Right lobe of liver (tissue), 6 donors: ENCODE data around the gene OCIAD1. TPM values are rescaled to one million over a fixed set of nuclear protein-coding genes. Genes with fewer than 3 reads are reported as not detected.

Experiments
- ATAC-seq, 4 donors: fragments of 200-7000 bp; cut with Tn5 transposase; one replicate each; pipeline ENCODE4 v1.9.1; 2020; ENCODE audit warnings: mild to moderate bottlenecking in 4 of 4, moderate library complexity in 4 of 4
- DNase-seq, 3 donors: peaks; one replicate each; pipeline ENCODE4 v3.0.0-alpha.2; 2020
- H3K27ac ChIP-seq, 3 donors: fragments of 200-600 bp; one replicate each; pipeline ENCODE4 v1.8.0; 2022
- H3K27me3 ChIP-seq, 2 donors: fragments of 200-600 bp; one replicate each; pipeline ENCODE4 v1.8.0; 2022
- H3K36me3 ChIP-seq, 4 donors: fragments of 200-600 bp; sonication (generic) in 1 of 4; one replicate each; pipeline versions ENCODE4 v1.5.1 to v1.8.0; 2017 to 2022; ENCODE audit warnings: control low read depth in 1 of 4
- H3K4me1 ChIP-seq, 4 donors: fragments of 200-600 bp; sonication (generic) in 1 of 4; one replicate each; pipeline versions ENCODE4 v1.5.1 to v1.8.0; 2017 to 2022; ENCODE audit warnings: control low read depth in 1 of 4
- H3K4me3 ChIP-seq, 3 donors: fragments of 200-600 bp; one replicate each; pipeline ENCODE4 v1.8.0; 2022
- H3K9me3 ChIP-seq, 4 donors: fragments of 200-600 bp; sonication (generic) in 1 of 4; one replicate each; pipeline versions ENCODE4 v1.5.1 to v1.8.0; 2017 to 2022; ENCODE audit warnings: control low read depth in 1 of 4
- CTCF ChIP-seq, 4 donors: fragments of 200-600 bp in 3 of 4; fragments of 450-650 bp in 1 of 4; IDR thresholded peaks; one replicate each; pipeline versions ENCODE4 v1.5.1 to v1.8.0; 2016 to 2022; ENCODE audit warnings: antibody characterized with exemption in 4 of 4, mild to moderate bottlenecking in 2 of 4
- POLR2A ChIP-seq: fragments of 450-650 bp; IDR thresholded peaks from one replicate; pipeline ENCODE4 v1.6.1; 2017; ENCODE audit warnings: antibody characterized with exemption, mild to moderate bottlenecking
- WGBS: methylation state at CpG from one replicate; pipeline ENCODE4 v1.1.6; 2018; ENCODE audit warnings: low coverage, low lambda C conversion rate; ENCODE audit not compliant: insufficient coverage; ENCODE audit errors: missing lambda C conversion rate; 5-methylcytosine and 5-hydroxymethylcytosine counted together
- intact Hi-C, 2 donors: fragments of 100-400 bp; cut with DNase I; formaldehyde crosslinking; loops; one replicate each; pipeline versions ENCODE4 v1.11.2 to v1.14.1; 2022
- total RNA-seq, 6 experiments: library from RNA; depleted of rRNA in 2 of 6; stranded (reverse); fragments of >200 nt in 2 of 6; fragmentation: NEBNext Ultra II Directional in 3 of 6; extraction: Animal tissue kit (Norgen Biotek cat#: 25700) in 3 of 6; gene quantifications; one replicate each; pipeline versions ENCODE4 v1.1.0 to v1.2.4, GENCODE V29; 2016 to 2023
- donor health status: DM: no; HTN: yes; CAD: no.
- donor health status: DM: no; HTN: no; CAD: no.
- donor health status: DM: no; HTN: no; CAD: no.
- donor health status: DM: no; HTN: yes; CAD: no.
- donor health status: DM: no; HTN: yes; CAD: no.

OCIAD1 gene
- total RNA-seq, 6 experiments from 2014 or later = 94.8 to 120 (median 108) TPM

DNA sequence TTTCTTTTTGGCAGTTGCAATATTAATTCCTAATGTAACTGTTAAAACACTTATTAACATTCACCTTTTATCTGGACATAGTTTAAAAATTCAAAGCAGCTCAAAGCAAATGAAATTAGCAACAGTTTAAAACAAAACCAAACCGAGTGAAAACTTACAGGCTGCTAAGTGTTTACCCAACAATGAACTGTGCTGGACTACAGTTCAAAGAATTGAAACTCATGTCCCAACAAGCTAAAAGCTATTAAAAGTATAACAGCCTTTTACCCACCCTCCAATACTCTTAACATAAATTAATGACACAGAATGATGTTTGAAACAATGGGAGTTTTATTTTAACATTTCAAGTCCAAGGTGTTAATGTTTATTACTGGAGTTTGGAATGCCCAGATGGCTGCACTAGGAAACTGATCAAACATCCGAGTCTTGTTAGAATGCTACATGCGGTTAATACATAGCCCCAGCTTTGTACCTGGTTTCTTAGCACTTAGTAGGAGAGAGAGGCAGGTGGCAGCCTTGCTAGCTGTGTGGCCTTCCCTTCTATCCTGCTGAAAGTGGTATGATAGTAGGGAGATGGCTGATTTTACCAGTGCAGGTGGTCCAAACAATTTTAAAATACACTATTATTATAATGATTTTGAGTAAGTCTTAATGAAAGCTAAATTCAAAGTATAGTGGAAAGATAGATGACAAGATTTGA, 29.7 kb upstream of the OCIAD1 start:
- Histone ChIP-seq H3K4me1 (peaks cover 0 to 6% (median 0%) of the 10 kb centered on the region in 4 donors), H3K4me3 (no peak overlapping the region), H3K36me3 (no peaks in the 10 kb centered on the region), H3K27me3 (no peaks in the 10 kb centered on the region), H3K9me3 (no peaks in the 10 kb centered on the region), H3K27ac (no peak overlapping the region)
- DNase-seq = no peak
- 65% methylated on average over 3 of the region's 3 CpGs for WGBS
- intact Hi-C loops = no loop called here
- peak in 3 of 4 donors; percentile 28 to 54 (median 36) for ATAC-seq
- TF ChIP-seq POLR2A (no peak), CTCF (IDR thresholded peaks at IDR 0.05) (no peak)

- peak overlapping the region; percentile 20 to 51 (median 38) for H3K27ac ChIP-seq
- ATAC-seq (peak; percentile 88 to 98 (median 92)), DNase-seq (peak in 1 of 3 donors; percentile 54)
- no peaks in the 10 kb centered on the region for H3K36me3 ChIP-seq
- WGBS = 31% methylated on average over 7 of the region's 8 CpGs
- H3K9me3 ChIP-seq = no peaks in the 10 kb centered on the region
- TF ChIP-seq POLR2A = peak; percentile 51
- no peak for TF ChIP-seq CTCF (IDR thresholded peaks at IDR 0.05)
- peaks cover 0 to 6% (median 0%) of the 10 kb centered on the region in 4 donors for H3K4me1 ChIP-seq
- peak overlapping the region in 1 of 3 donors; percentile 32 for H3K4me3 ChIP-seq
- intact Hi-C loops = no loop called here
- no peaks in the 10 kb centered on the region for H3K27me3 ChIP-seq
These were observed 26.1 kb upstream of the OCIAD1 start for GRCh38 chr4:48804584-48805301.

DNA sequence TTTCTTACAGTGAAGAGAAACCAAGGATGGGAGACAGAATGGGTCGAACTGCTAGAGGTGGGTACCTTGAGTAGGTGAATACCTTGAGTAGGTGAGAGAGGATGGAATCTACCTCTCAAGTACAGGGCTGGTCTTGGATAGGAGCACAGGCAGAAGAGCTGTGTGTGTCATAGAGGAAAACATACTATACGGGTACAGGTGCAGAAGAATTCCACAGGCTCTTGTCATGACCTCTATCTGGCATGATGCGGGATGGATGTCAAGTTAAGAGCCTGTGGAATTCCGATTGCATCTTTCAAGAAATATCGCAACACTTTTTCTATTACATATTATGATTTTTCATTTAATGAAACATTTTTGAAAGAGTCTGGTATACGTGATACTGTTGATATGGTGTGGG, 18.0 kb upstream of the OCIAD1 start:
- Histone ChIP-seq H3K4me3 (no peak overlapping the region), H3K9me3 (no peaks in the 10 kb centered on the region), H3K36me3 (no peaks in the 10 kb centered on the region), H3K27ac (no peak overlapping the region), H3K27me3 (no peaks in the 10 kb centered on the region), H3K4me1 (no peaks in the 10 kb centered on the region)
- no peak for ATAC-seq
- 69% methylated on average over 6 of the region's 6 CpGs for whole genome bisulfite sequencing
- no peak for TF ChIP-seq CTCF (IDR thresholded peaks at IDR 0.05)
- TF ChIP-seq POLR2A = no peak
- no peak for DNase-seq
- intact Hi-C loops = no loop called here

DNA sequence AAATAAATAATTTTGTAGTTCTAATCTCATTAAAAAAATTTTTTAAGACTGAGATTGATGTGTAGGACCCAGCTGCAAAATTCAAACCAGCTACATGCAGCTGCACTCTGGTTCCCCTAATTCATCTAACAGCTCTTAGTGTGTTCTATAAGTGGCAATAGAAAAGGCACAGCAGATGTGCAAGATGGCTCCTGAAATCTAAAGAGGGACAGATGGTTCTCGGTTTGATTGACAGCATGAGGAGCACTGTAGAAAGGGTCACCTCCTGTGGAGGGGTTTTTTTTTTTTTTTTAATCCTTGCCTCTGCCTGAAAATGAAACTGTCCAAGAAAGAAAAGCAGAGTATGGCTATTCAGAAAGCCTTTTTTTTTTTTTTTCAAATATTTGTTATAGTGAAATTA, 16.9 kb upstream of the OCIAD1 start:
- WGBS = 86% methylated on average over 1 of the region's 1 CpG
- ATAC-seq (no peak), DNase-seq (no peak)
- Histone ChIP-seq H3K9me3 (no peaks in the 10 kb centered on the region), H3K4me1 (no peaks in the 10 kb centered on the region), H3K4me3 (no peak overlapping the region), H3K36me3 (no peaks in the 10 kb centered on the region), H3K27ac (no peak overlapping the region), H3K27me3 (no peaks in the 10 kb centered on the region)
- no peak for TF ChIP-seq CTCF (IDR thresholded peaks at IDR 0.05)
- TF ChIP-seq POLR2A = no peak
- intact Hi-C loops = no loop called here
